Stomach (tissue), 4 donors: ENCODE measurements around the gene FUS.

Experiments
- EP300 ChIP-seq: sonication (generic); formaldehyde crosslinking; IDR thresholded peaks from one replicate; pipeline ENCODE4 v1.6.1; 2017; ENCODE audit warnings: antibody characterized with exemption
- POLR2A ChIP-seq, 4 donors: fragments of 450-650 bp; IDR thresholded peaks; one replicate each; pipeline ENCODE4 v1.6.1; 2016; ENCODE audit warnings: antibody characterized with exemption in 4 of 4, control low read depth in 2 of 4, mild to moderate bottlenecking in 1 of 4, moderate library complexity in 1 of 4
- POLR2AphosphoS5 ChIP-seq, 3 donors: sonication (generic); formaldehyde crosslinking; IDR thresholded peaks; one replicate each; pipeline ENCODE4 v1.6.1; 2016; ENCODE audit warnings: antibody characterized with exemption in 3 of 3

DNA sequence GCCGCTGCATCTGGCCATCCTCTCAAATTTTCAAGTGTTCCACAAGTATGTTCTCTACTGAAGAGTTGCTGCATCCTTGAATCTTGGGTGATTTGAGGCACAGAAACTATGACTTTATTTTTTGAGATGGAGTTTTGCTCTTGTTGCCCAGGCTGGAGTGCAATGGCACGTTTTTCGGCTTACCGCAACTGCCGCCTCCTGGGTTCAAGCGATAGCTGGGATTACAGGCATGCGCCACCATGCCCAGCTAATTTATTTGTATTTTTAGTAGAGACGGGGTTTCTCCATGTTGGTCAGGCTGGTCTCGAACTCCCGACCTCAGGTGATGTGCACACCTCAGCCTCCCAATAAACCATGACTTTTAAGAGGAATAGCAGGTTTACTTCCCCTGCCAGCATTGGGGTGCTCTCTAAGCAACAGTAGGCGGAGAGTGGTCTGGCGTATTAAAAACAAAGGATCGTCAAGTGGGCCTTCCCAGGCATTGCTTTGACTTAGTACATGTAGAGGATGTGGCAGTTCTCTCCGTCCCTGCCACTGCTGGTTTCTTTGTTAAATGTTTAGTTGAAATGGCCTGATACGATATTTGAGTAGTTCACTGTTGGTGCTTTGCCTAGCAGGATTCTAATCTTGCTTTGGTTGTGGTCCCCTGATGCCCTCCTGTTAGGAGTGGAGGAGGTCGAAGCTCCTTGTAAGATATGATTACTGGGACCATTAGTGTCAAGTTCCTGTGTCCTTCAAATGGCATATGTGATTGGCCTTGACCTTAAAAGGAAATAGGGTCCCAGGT is 13.1 kb downstream of the FUS start:
- no peak for TF ChIP-seq EP300
- no peak for TF ChIP-seq POLR2AphosphoS5 (IDR thresholded peaks at IDR 0.05)
- no peak for TF ChIP-seq POLR2A (IDR thresholded peaks at IDR 0.05)
